NCI-H2196 treated with DMSO at 0.1 percent for 48 hours (cell line): Measurements from ENCODE around the gene GALNT14.
"Not testable (repeated sequence)": the region's sequence is repeated elsewhere in the genome, so short reads cannot be mapped to it uniquely, and the experiment has no call there.

ENCODE experiments used
- DNase-seq: peaks from one replicate; lab custom pipeline; 2025; ENCODE audit not compliant: unreplicated experiment; lab: John Stamatoyannopoulos, UW

The GALNT14 gene

GRCh38 chr2:31138037-31138962 is at the start of gene GALNT14:
Gene GALNT14, minus strand, starts transcription at chr2:31138440. Its CDS starts 354 bp downstream, at chr2:31138086.
- DNase-seq = no peak

- DNase-seq = no peak
Measured at GRCh38 chr2:31187166-31187565, 48.9 kb upstream of the GALNT14 start.

DNA sequence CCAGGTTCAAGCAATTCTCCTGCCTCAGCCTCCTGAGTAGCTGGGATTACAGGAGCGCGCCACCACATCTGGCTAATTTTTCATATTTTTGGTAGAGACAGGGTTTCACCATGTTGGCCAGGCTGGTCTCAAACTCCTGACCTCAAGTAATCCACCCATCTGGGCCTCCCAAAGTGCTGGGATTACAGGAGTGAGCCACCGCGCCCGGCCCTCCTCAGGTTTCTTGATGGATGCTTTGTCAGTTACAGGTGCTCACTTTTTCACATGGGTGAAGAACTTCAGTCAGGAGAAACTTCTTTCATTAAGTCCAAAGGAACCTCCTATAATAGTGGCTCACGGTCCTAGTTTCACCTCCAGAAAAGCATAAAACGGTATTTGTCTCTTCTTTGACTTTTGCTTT is 45.7 kb upstream of the GALNT14 start:
- DNase-seq = not testable (repeated sequence)

DNA sequence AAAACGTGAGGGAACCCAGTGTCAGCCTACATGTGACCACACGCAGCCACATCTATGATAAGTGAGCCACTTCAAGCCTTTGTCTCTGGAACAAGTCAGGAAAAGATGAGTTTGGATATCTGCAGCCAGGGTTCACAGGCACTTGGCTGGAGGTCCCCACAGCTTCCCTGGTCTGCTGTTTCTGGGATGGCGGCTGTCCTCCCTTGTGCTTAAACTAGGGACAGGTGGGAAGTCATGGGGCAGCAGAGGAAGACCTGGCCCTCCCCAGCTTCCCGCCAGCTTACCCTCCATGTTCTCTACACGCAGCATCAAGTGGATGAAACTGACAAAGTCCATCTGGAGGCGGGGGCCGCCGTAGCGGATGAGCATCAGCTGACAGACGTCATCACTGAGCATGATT is 38.5 kb upstream of the GALNT14 start:
- no peak for DNase-seq

DNA sequence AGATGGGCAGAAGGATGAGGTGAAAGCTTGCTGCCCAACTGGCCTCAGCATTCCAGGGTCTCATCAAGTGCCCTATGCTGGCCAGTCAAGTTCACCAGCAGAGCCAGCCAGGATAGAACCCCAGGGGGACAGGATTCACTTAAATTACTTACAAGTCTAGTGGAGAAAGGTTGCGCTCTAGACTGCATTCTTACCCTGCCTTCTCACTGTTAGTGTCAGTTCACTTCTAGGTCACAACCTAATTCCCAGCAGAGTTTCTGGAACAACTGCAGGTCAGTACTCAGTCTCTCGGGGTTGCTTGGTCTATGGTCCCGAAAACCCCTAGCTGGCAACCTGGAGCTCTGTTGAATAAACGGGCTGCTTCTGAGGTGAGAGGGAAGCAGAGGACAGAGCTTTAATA is 32.9 kb upstream of the GALNT14 start:
- DNase-seq = no peak

DNA sequence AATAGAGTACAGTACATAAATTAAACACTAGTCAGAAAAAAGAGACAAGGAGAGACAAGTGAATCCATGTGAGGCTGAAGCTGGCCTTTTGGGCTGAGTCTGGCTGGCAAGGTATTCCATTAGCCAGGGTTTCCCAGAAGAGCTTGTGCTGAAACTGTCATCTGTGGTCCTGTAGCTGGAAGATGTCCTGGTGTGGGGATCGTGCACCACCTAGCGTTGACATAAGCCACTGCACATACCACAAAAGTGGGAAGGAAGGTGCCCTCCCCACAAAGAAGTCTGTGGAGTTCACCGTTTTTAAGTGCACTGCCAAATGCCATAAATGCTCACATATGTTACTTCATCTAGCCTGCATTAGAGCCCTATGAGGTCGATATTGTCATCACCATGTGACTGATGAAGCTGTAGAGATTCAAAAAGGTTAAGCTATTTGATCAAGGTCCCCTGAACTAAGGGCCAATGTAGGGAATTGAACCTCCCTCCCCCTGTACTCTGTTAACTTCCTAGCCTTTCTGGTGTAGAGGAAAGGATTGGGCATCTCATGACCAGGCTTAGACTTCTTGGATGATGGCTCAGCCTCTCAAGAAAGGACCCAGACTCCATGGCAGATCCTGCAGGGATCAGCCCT is 31.9 kb upstream of the GALNT14 start:
- peak; percentile 12 for DNase-seq

DNA sequence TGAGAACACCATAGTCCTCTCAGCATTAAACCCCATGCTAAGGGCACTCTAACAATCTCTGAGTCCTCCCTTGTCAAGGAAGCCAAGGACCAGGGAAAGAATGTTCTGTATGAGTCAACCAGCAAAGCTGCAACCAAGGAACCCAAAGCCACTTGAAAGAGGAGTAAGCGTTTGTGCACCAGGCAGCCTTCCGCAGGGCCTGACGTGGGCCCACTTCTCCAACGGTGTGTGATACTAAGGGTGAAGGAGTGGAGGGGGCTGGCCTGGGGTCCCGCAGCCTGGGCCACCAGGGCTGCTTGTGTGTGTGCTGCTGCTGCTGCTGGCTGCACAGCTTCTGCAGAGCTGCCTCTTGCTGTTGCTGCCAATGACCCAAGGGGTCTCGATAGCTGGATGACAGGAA is 30.1 kb upstream of the GALNT14 start:
- no peak for DNase-seq

DNA sequence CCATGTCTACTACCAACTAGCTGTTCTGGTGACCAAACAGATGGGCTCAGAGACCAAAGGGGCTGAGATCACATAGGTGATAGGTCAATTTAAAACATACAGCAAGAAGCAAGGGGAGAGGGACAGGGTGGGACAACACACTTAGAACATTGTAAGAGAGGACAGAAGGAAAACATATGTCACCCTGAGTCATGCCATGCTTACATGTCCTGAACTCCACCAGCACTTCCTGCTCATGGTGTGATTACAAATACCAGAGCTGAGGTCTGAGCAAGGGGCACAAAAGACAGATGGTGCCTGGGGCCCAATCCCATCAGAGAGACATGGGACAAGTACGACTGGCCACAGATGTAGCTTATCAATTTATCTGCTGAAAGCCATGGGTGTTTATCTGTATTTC is 28.7 kb upstream of the GALNT14 start:
- DNase-seq = no peak

GRCh38 chr2:31163011-31163539 is 24.8 kb upstream of the GALNT14 start:
- no peak for DNase-seq

GRCh38 chr2:31161637-31162036 is 23.4 kb upstream of the GALNT14 start:
- no peak for DNase-seq

DNA sequence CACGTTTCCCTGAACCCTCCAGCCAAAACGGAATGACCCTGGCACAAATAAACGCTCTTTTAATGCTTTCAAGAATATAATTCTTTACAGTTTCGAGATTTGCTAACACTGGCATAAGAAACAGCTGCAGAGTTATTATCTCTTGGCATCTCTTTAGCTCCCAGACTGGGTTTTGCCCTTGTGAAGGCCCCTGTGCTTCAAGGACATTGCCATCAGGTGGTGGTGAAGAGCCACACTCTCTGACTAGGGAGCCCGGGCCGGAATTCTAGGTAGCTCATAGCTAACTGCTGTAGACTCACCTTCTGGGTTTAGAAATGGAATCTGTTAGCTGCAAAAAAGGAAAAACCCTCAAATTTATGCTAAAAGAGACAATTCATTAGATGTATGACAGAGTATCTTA is 13.3 kb upstream of the GALNT14 start:
- no peak for DNase-seq

GRCh38 chr2:31150120-31150670 is 12.0 kb upstream of the GALNT14 start:
- no peak for DNase-seq

DNA sequence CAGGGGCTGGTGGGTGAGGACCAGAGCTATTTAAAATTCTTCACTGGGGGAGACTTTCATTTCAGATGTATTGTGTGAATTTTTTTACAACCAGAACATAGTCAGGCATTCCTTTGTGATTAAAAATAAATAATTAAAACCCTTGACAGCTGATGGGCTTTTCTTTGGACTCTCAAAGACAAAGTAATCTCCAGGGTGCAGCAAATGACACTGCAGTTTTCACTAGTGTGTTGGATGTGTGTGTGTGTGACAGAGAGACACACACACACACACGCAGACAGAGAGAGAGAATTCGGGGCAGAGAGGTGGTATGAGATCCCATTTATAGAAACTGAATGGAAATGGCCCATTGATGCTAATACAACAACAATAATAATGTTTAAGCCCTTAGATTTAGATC is 10.3 kb upstream of the GALNT14 start:
- no peak for DNase-seq

DNA sequence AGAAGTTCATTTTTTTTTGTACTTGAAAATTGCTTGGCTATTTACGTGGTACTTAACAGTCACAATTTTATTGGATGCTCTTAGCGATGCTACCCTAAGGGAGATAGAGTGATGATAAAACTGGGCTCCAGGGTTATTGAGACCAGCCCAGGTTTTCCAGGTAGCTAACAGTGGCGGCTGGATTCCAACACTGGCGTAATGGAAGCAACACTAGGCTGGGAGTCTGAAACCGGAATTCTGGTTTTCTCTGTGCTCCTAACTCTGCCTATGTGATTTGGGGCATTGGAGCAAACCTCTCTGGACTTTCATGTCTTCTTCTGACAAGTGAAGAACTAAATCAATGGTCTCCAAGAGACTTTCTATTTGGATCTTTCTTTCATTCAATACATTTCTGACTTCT is 9.4 kb upstream of the GALNT14 start:
- no peak for DNase-seq

DNA sequence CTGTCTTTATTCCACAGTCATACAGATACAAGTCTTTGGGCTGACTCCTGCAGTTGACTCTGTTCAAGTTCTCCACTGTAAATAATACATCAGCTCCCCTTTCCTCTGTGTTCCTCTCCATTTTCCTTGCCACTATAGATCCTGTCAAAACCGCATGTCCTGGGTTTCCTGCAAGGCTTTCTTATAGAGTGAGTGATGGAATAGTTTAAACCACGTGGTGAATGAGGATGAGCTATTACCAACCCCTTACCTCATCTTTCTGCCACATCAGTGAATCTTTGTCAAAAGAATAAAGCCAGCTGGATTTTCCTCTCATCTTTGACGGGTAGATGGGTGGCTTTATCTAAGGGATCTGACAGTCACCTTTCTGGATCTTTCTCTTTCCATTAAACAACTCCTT is 3.9 kb upstream of the GALNT14 start:
- no peak for DNase-seq

DNA sequence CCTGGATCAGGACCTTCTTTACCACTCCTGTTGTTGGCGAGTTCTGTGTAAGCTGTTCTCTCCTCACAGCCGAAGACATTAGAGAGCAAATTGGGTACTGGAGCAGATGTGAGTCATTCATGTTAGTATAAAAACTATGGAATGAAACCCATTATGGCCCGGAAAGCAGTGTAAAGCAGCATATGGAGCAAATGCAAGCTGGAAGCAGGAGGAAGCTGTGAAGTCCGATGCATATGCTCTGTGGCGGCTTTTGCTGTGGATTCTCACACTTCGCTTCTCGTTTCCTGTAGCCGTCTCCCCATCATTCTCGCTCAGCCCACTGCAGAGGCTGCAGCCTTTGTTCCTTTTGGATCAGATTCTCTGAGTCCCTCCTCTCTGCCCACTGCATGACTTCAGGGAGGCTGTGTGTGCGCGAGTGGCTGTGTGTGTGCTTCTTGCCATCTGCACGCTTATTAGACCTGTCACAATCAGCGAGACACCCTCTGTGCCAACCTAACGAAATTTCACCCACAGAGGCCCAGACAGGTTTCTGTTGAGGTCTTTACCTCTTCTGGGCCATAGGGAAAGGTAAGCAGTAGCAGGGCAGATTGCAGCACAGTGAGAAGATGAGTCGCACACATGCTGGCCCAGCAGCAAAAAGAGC is 3.3 kb upstream of the GALNT14 start:
- no peak for DNase-seq

DNA sequence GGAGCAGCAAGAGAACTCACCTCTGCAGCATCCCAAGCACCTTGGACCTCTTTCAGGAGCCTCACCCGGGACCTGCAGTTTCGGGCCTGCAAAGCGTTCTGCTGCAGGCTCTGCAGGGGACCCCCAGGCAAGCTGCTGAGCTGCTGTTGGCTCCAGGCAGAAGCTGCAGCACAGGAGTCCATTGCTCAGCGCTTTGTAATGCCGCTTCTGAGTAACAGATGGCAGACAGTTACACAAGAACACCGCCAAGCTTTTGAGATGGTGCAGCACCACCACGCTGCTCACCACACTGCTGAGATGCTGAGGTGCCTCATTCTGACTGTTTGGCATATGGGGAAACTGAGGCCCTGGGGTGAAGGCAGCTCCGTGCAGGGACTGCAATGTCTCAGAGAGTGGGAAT is 1.9 kb upstream of the GALNT14 start:
- DNase-seq = no peak

- no peak for DNase-seq
Measured at GRCh38 chr2:31139671-31140070, 1.4 kb upstream of the GALNT14 start.

- no peak for DNase-seq
Measured at GRCh38 chr2:31137211-31138036, 816 bp downstream of the GALNT14 start.

DNA sequence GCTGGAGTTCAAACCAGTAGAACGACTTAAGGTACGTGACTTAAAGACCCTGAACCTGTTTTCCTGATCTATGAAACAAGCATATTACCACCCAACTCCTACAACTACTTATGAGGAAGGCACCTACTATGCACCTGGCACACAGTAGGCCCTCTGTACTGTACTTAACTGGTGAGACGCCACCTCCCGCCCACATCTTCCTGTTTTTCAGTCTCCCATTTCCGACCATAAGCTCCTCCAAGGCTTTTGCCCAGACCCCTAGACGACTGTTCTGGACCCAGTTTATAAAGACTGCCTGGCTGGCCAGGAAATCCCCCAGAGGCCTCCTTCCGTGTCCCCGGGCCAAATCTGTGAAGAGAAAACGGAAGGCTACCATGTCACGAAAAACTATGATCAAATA is 1.5 kb downstream of the GALNT14 start:
- DNase-seq = no peak

DNA sequence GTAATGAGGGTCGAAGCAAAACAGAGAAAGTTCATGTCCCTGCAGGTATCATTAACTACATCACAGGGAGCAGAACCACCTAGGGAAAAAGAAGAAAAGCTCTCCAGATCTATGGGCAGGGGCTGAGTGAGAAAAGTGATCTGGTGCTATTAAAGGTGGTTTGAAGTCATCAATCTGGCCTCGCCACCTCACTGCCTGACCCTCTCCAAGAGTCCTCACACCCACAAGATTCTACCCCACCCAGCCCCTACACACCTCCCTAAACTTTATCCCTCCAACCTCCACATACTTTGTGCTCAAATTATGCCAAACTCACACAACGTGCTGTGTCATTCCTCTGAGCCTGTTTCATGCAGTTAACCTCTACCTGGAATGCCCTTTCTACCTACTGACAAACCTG is 2.2 kb downstream of the GALNT14 start:
- no peak for DNase-seq
